Pulmonary artery endothelial cell (primary cell): Measurements from ENCODE around the gene MRRF. TPM values are rescaled to one million over a fixed set of nuclear protein-coding genes. Genes with fewer than 3 reads are reported as not detected.
A peak's percentile ranks its signal among the peaks of the same experiment; 100 is the strongest.

Source experiments
- DNase-seq: peaks from one replicate; pipeline ENCODE4 v3.0.0-alpha.2; 2011; ENCODE audit warnings: low read depth, low spot score
- total RNA-seq: library from RNA; depleted of rRNA; stranded (reverse); fragments of >200 nt; gene quantifications from 2 replicates; pipeline ENCODE4 v1.2.3, GENCODE V29; 2014

The MRRF gene
- 41.3 and 42.6 TPM in 2 replicates for total RNA-seq

GRCh38 chr9:122264360-122265148 is at the start of gene MRRF, which contains the start of gene RBM18:
TSS of gene MRRF (plus strand) at chr9:122264882. CDS start at chr9:122270892, 6,010 bp downstream.
TSS of gene RBM18 (minus strand) at chr9:122264840. CDS start at chr9:122261492, 3,348 bp downstream.
- DNase-seq, result peak; percentile 82

- DNase-seq, result no peak
Observed at GRCh38 chr9:122215663-122216062, 49.0 kb upstream of the MRRF start.

GRCh38 chr9:122216138-122216797 is 48.4 kb upstream of the MRRF start:
- DNase-seq, result no peak

- no peak for DNase-seq
Observed at GRCh38 chr9:122216798-122217418, 47.8 kb upstream of the MRRF start.

GRCh38 chr9:122217640-122218039 is 47.0 kb upstream of the MRRF start:
- DNase-seq, result no peak

GRCh38 chr9:122218071-122218934 is 46.4 kb upstream of the MRRF start:
- DNase-seq, result no peak

- DNase-seq, result no peak
Observed at GRCh38 chr9:122218935-122219855, 45.5 kb upstream of the MRRF start.

- no peak for DNase-seq
Observed at GRCh38 chr9:122219856-122220672, 44.6 kb upstream of the MRRF start.

- no peak for DNase-seq
Observed at GRCh38 chr9:122220673-122221182, 44.0 kb upstream of the MRRF start.

- DNase-seq, result no peak
Observed at GRCh38 chr9:122221183-122221811, 43.4 kb upstream of the MRRF start.

- DNase-seq, result no peak
Observed at GRCh38 chr9:122222791-122223190, 41.9 kb upstream of the MRRF start.

- no peak for DNase-seq
Observed at GRCh38 chr9:122223435-122223834, 41.2 kb upstream of the MRRF start.

- no peak for DNase-seq
Observed at GRCh38 chr9:122225312-122226141, 39.2 kb upstream of the MRRF start.

GRCh38 chr9:122226142-122226757 is 38.4 kb upstream of the MRRF start:
- DNase-seq, result no peak

- no peak for DNase-seq
Observed at GRCh38 chr9:122226758-122227574, 37.7 kb upstream of the MRRF start.

GRCh38 chr9:122227575-122227900 is 37.1 kb upstream of the MRRF start:
- no peak for DNase-seq

- DNase-seq, result no peak
Observed at GRCh38 chr9:122228191-122228567, 36.5 kb upstream of the MRRF start.
